Astrocyte (in vitro differentiated cells and primary cell): ENCODE data around the gene STK32B. TPM values are rescaled to one million over a fixed set of nuclear protein-coding genes. Genes with fewer than 3 reads are reported as not detected.

Experiments used
- DNase-seq: peaks from one replicate; pipeline ENCODE4 v3.0.0-alpha.2; 2010; ENCODE audit warnings: low read depth
- FAIRE-seq: peaks from 2 replicates; lab custom pipeline; 2011; peaks lifted over from hg19 to GRCh38; lab: Jason Lieb, UNC
- H2AFZ ChIP-seq: 2 replicates; pipeline ENCODE4 v1.6.0; 2012; ENCODE audit warnings: low read depth, low read length, inconsistent platforms
- H3K27ac ChIP-seq: 2 replicates; pipeline ENCODE4 v1.5.1; 2011; ENCODE audit warnings: low read depth, low read length, inconsistent platforms
- H3K27me3 ChIP-seq: 2 replicates; pipeline ENCODE4 v1.6.0; 2011; ENCODE audit warnings: low read length, inconsistent platforms; ENCODE audit not compliant: insufficient read depth
- H3K36me3 ChIP-seq: 2 replicates; pipeline ENCODE4 v1.5.1; 2011; ENCODE audit warnings: low read length, inconsistent platforms; ENCODE audit not compliant: insufficient read depth
- H3K4me1 ChIP-seq: 2 replicates; pipeline ENCODE4 v1.5.1; 2011; ENCODE audit warnings: low read length, inconsistent platforms; ENCODE audit not compliant: insufficient read depth
- H3K4me2 ChIP-seq: 2 replicates; pipeline ENCODE4 v1.6.0; 2012; ENCODE audit warnings: low read length, inconsistent platforms
- H3K4me3 ChIP-seq: 2 replicates; pipeline ENCODE4 v1.5.1; 2011; ENCODE audit warnings: low read depth, mild to moderate bottlenecking, low read length, inconsistent platforms; ENCODE audit not compliant: insufficient read depth
- H3K79me2 ChIP-seq: 2 replicates; pipeline ENCODE4 v1.6.0; 2012; ENCODE audit warnings: mild to moderate bottlenecking, low read length, inconsistent platforms; ENCODE audit not compliant: insufficient read depth
- H3K9ac ChIP-seq: 2 replicates; pipeline ENCODE4 v1.6.0; 2012; ENCODE audit warnings: mild to moderate bottlenecking, low read length, inconsistent platforms
- H3K9me3 ChIP-seq: 2 replicates; pipeline ENCODE4 v1.5.1; 2012; ENCODE audit warnings: low read depth, mild to moderate bottlenecking, low read length, inconsistent platforms; ENCODE audit not compliant: insufficient read depth
- H4K20me1 ChIP-seq: 2 replicates; pipeline ENCODE4 v1.6.0; 2012; ENCODE audit warnings: low read length, inconsistent platforms; ENCODE audit not compliant: insufficient read depth
- H3K27ac Mint-ChIP-seq: one replicate; pipeline ENCODE4 v1.8.0; 2021; ENCODE audit warnings: mild to moderate bottlenecking, mixed read lengths; ENCODE audit not compliant: unreplicated experiment
- H3K27me3 Mint-ChIP-seq: one replicate; pipeline ENCODE4 v1.8.0; 2021; ENCODE audit warnings: low read depth, mixed read lengths; ENCODE audit not compliant: unreplicated experiment
- H3K36me3 Mint-ChIP-seq: one replicate; pipeline ENCODE4 v1.8.0; 2021; ENCODE audit warnings: low read depth, mixed read lengths; ENCODE audit not compliant: unreplicated experiment
- H3K4me1 Mint-ChIP-seq: one replicate; pipeline ENCODE4 v1.8.0; 2021; ENCODE audit warnings: low read depth, mixed read lengths; ENCODE audit not compliant: unreplicated experiment
- H3K4me3 Mint-ChIP-seq: one replicate; pipeline ENCODE4 v1.8.0; 2021; ENCODE audit warnings: mild to moderate bottlenecking, moderate library complexity, mixed read lengths; ENCODE audit not compliant: unreplicated experiment
- H3K9me3 Mint-ChIP-seq: one replicate; pipeline ENCODE4 v1.8.0; 2021; ENCODE audit warnings: mild to moderate bottlenecking, mixed read lengths; ENCODE audit not compliant: unreplicated experiment
- CTCF ChIP-seq: IDR thresholded peaks from 2 replicates; pipeline ENCODE4 v1.5.1; 2011; ENCODE audit warnings: low read depth, mild to moderate bottlenecking, inconsistent platforms, low read length, moderate library complexity; ENCODE audit not compliant: insufficient read depth
- EZH2 ChIP-seq: IDR thresholded peaks from 2 replicates; pipeline ENCODE4 v1.6.1; 2012; ENCODE audit warnings: mild to moderate bottlenecking, low read length, inconsistent platforms; ENCODE audit not compliant: insufficient read depth
- total RNA-seq: library from RNA; stranded (reverse); gene quantifications from 2 replicates; pipeline ENCODE4 v1.2.1, GENCODE V29; 2021

The STK32B gene
- total RNA-seq, 1 donor from 2014 or later: 2.9 TPM

GRCh38 chr4:5029447-5029846 is 21.8 kb upstream of the STK32B start:
- Mint-ChIP-seq H3K9me3 (no peaks in the 10 kb centered on the region), H3K4me1 (peaks cover 14% of the 10 kb centered on the region), H3K27ac (no peak overlapping the region), H3K36me3 (no peaks in the 10 kb centered on the region), H3K27me3 (peaks cover 34% of the 10 kb centered on the region), H3K4me3 (no peak overlapping the region)
- H4K20me1 ChIP-seq: no peaks in the 10 kb centered on the region
- no peak for TF ChIP-seq CTCF
- no peak for TF ChIP-seq EZH2
- no peak overlapping the region for H3K4me2 ChIP-seq
- FAIRE-seq (no peak), DNase-seq (no peak)
- no peak overlapping the region for H3K27ac ChIP-seq
- no peak overlapping the region for H2AFZ ChIP-seq
- no peaks in the 10 kb centered on the region for H3K36me3 ChIP-seq
- H3K9me3 ChIP-seq: no peaks in the 10 kb centered on the region
- H3K9ac ChIP-seq: no peak overlapping the region
- peaks cover 11% of the 10 kb centered on the region for H3K4me1 ChIP-seq
- no peaks in the 10 kb centered on the region for H3K79me2 ChIP-seq
- no peak overlapping the region for H3K4me3 ChIP-seq
- H3K27me3 ChIP-seq: peaks cover 3% of the 10 kb centered on the region

- no peak overlapping the region for H3K27ac Mint-ChIP-seq
- FAIRE-seq (no peak), DNase-seq (no peak)
Observed at GRCh38 chr4:5030221-5030620, 21.1 kb upstream of the STK32B start.

More at GRCh38 chr4:5030221-5030620, 21.1 kb upstream of the STK32B start:
- Mint-ChIP-seq H3K27me3 (peaks cover 34% of the 10 kb centered on the region), H3K9me3 (no peaks in the 10 kb centered on the region), H3K4me3 (no peak overlapping the region), H3K4me1 (peaks cover 16% of the 10 kb centered on the region), H3K36me3 (no peaks in the 10 kb centered on the region)
- H2AFZ ChIP-seq: no peak overlapping the region
- H3K9me3 ChIP-seq: no peaks in the 10 kb centered on the region
- peaks cover 3% of the 10 kb centered on the region for H3K27me3 ChIP-seq
- H3K27ac ChIP-seq: no peak overlapping the region
- TF ChIP-seq CTCF: no peak
- no peak for TF ChIP-seq EZH2
- H3K4me1 ChIP-seq: peaks cover 12% of the 10 kb centered on the region
- no peaks in the 10 kb centered on the region for H4K20me1 ChIP-seq
- no peaks in the 10 kb centered on the region for H3K79me2 ChIP-seq
- H3K36me3 ChIP-seq: no peaks in the 10 kb centered on the region
- H3K4me2 ChIP-seq: no peak overlapping the region
- no peak overlapping the region for H3K9ac ChIP-seq
- H3K4me3 ChIP-seq: no peak overlapping the region
